ENCODE measurements around the gene SLIT3.

The SLIT3 gene

DNA sequence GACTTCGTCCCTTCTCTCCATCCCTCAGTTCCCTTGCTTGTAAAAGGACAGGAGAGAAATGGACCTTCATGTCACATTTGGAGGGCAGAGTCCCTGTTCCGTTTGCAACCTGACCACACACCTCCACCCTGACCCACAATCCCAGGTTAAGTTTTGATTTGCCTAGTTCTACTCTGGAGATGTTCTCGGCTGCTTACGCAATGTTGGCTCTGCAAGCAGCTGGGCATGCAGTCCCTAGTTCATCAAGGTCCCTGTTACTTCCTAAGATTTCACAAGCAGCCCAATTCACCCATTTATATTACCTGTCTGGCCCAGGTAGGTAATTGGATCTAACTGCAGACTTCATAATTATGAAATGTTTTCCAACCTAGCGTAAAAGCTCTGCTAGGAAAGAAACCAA, 28.8 kb downstream of the SLIT3 start:
- DNase-seq (ENCODE audit: low read depth in 1 of 2, low spot score in 1 of 2) = no peak

DNA sequence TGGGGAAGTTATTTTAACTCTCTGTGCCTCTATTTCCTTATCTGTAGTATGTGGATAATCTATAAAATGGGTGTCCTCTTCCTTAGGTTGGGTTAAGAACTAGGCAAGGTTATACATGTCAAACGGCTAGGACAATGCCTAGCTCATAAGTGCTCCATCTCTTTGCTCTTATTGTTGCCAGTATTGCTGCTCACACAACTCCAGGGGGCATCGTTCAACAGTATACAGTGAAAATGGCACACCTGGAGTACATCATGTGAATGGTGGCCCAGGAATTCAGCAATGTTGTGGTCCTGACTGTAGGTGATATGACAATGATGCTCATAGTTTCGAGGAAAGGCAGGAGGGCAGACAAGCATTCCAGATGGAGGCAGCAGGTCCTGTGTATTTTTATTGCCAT, 30.1 kb downstream of the SLIT3 start:
- DNase-seq (ENCODE audit: low read depth in 1 of 2, low spot score in 1 of 2) = no peak

DNA sequence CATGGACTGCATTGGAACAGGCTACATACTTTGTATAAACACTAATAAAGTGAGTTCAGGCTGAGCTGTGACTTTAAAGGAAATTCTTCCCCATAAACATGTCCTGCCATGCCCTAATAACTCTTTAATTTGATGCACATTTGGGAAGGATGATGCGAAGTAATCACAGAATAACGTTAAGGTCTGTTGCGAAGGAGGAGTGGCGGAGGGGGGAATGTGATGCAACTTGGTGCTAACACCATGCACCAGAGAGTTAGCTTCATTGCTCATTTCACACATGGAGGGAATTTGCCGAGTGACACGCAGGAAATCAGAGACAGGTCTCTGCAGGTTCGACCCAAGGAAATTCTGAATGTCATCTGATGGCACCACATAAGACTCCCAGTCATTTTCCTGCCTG, 32.9 kb downstream of the SLIT3 start:
- DNase-seq (ENCODE audit: low read depth in 1 of 2, low spot score in 1 of 2) = no peak

DNA sequence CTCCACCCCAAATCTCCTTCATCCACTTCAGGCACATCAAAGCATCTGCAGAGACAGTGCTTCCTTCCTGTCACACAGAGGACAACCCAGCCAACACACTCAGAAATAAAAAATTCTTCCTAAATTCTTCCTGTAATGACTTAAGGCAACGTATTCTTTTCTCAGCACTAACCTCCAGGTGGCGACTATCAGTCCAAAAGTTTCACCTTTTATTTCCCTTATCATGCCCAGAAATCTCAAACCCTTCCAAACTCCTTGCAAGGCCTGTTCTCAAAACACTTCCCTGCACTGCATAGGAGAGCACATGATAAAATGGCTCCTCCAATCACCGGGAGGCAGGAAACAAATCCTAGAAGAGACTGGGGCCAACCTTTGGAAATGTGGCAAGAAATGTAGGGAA, 35.1 kb downstream of the SLIT3 start:
- no peak for DNase-seq (ENCODE audit: low read depth in 1 of 2, low spot score in 1 of 2)

DNA sequence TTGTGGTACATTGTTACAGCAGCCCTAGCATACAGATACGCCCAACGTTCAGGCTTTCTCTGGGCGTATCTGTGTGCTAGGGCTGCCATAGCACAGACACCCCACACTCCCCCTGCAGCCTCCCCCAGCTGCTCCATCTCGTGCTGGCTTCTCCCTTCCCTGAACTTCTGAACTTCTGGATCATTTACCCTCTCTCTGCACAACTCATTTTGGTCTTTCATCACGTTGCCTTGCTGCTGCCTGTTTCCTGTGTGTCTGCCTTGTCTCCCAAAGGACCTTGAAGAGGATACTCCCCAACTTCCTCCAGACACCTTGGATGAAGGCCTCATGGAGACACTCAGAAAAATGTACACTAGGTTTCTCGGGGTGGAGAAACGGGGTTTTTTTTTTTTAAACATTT, 37.3 kb downstream of the SLIT3 start:
- no peak for DNase-seq (ENCODE audit: low read depth in 1 of 2, low spot score in 1 of 2)

DNA sequence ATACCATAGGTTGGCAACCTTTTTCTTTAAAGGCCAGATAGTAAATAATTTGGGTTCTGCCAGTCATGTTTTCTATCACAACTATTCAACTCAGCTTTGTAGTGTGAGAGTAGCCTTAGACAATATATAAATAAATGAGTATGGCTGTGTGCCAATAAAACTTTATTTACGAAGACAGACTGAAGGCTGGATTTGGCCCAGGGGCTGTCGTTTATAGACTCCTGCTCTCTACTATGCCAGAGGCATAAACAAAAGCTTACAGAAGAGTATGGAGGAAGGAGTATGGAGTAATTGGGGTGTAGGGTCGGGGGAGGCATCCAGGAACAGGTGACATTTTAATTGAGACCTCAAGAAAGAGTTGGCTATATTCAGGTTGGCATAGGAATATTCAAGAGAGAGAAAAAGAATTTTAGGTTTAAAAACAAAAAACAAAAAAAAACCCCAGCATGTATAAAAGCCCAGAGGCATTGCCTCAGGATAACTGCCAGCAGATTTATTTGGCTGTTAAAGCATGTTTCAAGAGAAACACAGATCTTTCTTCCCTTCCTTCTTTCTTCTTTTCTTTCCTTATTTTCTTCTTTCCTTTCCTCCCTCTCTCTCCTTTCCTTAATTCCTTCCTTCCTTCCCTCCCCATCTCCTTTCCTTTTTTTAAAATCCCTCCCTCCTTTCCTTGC, 39.9 kb downstream of the SLIT3 start:
- no peak for DNase-seq (ENCODE audit: low read depth in 1 of 2, low spot score in 1 of 2)

DNA sequence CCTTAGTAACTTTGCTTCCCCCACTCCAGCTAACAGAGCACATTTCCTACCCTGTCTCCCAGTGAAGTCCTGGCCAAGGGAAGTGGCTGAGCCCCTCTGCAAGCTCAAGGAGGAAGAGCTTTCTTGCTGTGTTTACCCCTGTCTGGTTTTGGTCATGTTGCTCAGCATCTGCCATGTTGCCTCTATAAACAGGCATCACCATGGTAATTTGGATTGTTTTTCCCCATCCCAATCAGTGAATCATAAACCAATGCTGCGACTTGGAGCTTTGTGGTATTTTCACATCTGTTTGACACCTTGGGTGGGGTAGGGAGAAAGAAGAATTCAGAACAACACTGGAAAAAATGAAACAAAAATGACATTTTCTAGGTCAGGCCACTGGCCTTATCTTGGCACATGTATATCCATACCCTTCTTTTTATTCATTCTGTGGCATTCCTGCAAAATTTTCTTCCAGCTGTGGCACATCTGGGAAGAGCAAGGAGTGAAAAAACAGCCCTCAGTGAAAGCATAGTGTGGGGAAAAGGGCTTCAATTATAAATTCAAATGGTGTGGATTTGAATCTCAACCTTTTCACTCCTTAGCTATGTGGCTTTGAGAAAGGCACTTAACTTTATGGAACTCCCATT, 42.5 kb downstream of the SLIT3 start:
- no peak for DNase-seq (ENCODE audit: low read depth in 1 of 2, low spot score in 1 of 2)

DNA sequence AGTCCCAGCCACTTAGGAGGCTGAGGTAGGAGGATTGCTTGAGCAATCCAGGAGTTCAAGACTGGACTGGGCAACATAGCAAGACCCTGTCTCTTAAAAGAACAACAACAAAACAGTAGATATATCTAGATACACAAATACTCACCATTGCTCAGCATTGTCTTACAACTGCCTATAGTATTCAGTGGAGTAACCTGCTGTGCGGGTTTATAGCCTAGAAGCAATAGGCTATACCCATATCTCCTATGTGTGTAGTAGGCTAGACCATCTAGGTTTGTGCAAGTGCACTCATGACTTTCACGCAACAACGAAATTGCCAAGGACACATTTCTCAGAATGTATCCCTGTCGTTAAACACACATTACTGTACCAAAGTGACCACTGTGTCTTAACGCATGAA, 44.7 kb downstream of the SLIT3 start:
- DNase-seq (ENCODE audit: low read depth in 1 of 2, low spot score in 1 of 2) = no peak

DNA sequence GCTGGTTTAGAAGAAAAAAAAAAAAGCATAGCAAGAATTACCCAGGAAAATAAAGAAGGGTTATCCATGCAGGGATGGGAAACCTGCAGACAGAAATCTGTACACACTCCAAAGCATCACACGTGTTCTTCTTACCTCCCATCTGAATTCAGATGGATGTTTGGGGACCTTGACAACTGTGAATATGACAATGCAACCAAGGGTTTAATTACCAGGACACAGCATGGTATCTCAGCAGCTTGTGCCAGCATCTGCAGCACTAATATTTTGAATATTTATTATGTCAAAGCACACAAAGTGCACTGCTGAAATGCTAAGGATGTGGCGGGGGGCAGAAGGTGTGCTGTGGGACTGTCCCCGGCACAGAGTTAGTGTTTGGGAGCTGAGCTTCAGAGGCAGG, 47.9 kb downstream of the SLIT3 start:
- no peak for DNase-seq (ENCODE audit: low read depth in 1 of 2, low spot score in 1 of 2)

DNA sequence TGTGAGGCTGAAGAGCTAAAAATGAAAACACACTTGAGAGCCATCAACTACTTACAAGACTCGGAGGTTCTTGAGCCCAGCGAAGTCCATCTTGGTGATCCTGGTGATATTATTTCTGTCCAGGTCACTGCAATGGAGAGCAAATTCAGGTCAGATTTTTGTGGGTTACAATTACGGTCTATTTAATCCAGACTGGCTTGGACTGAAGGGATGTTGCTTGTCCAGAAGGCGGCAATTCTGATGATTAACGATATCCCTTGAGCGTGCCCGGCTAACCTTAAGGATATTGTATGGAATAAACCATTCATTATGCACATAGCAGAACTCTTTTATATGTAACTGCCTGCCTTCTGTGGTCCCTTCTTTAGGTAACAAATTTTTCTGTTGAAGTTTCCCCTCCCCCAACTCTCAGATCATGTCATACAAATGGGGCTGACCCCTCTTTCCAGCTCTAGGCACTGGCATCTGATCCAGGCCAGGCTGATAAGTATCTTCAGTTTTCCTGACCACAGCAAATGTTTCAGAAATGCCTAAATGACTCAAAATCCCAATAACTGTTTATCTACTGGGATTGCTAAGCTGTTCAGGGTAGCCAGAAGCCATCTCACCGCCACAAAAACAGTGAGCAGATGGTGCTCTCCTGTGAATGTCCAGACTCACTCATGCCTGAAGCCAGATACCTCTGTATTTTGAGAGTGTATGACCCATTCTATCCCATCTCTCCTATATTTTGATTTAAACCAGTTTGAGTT, 49.4 kb downstream of the SLIT3 start:
- no peak for DNase-seq (ENCODE audit: low read depth in 1 of 2, low spot score in 1 of 2)

DNA sequence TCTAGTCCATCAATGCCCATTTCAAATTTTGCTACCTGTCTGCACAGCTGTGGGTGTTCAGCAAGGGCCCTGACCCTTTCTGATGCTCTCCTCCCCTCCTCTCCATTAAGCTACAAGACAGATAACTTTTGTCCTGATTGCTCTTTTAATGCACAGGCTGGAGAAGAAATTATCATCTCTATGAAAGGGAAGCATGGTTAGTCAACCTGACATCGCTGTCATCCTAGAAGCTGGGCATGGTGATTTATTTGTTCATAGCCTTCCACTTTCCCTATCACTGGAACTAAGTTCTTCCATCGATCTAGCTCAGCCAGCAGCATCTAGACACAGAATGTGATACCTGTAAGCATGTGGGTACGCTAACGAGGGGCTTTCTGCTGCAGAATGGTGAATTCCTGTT, 50.1 kb downstream of the SLIT3 start:
- no peak for DNase-seq (ENCODE audit: low read depth in 1 of 2, low spot score in 1 of 2)

DNA sequence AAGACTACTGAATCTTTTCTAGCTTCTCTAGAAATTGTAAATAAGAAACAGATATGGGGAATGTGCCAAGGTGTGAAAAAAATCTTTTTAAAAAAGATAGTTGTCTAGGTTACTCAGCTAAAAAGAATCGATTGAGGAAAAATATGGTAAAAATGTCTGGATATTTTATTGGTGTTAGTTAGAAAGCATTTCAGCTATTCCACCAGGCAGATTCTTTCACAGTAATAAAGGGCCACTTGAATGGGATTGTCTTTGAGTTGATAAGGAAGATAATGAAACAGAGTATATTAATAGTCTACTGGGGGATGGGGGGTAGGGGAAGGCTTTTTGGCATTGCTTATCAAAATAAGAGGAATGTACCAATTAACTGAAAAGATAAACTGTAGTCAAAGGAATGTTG, 51.9 kb downstream of the SLIT3 start:
- no peak for DNase-seq (ENCODE audit: low read depth in 1 of 2, low spot score in 1 of 2)

DNA sequence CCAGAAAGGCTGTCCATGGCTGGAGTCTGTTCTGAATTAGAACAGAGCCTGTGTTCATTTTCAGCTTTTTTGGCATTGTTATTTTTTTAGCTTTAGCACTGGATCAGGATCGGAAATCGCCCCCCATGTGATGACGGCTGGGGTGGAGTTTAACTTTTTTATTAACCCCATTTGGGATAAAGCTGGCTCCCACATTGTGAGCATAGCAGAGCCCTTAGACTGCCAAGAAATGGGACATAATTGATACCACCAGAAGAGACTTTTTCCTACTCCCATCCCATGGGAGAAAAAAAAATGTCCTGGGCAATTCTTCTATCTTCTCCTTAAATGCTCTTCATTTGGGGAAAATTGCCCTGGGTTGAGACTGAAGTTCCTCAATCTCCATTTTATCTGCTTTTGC, 52.4 kb downstream of the SLIT3 start:
- no peak for DNase-seq (ENCODE audit: low read depth in 1 of 2, low spot score in 1 of 2)

DNA sequence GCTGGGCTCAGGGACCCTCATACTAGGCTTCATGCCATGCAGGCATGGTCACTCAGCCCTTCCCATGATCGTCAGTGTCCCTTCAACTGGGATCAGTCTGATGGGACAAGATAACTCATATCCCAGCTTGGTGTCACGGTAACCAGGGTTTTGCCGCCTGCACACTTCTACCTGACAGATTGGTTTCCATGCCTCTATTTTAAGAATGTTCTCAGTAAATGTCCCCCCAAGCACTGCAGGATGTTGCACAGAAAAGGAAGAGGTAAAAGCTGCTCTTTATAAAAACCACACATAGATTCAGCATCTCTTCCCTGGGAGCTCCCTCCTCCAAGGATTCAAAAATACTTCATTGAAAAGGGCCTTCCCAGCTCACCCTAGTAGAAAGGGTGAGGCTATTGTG, 56.1 kb downstream of the SLIT3 start:
- no peak for DNase-seq (ENCODE audit: low read depth in 1 of 2, low spot score in 1 of 2)

DNA sequence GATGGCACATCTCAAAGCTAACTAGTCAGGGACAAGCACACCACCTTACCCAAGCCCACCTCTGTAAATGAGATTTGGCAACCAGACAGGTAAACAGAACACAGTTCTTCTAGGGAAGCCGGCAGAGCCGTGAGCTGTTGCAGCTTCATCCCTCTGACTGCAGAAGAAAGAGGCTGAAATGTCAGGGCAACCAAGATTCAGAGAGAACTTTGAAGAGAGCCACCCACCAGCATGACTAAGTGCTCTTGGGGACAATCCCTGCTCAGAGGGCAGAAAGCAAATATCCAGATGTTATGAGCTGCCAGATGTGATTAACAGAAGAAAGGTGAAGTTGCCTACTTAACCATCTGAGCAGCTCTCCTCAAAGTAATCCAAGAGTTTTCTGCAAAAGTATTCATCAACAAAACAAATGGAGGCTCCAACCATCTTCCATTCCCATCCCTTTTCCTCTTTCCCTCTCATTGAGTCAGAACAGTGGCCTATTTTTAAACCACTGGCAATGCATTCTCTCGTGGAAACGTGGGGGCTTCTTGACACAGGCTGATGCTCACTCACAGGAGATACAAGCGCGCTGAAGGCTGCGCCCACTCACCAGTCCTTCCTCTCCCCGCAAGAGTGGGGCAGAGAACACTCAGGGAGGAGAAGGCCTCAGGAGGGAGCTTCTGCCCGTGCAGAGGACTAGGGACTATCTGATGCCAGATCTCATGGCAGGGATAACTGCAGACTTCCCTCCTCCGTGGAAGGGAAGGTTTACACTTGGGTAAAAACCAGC, 57.1 kb downstream of the SLIT3 start:
- DNase-seq (ENCODE audit: low read depth in 1 of 2, low spot score in 1 of 2) = no peak

DNA sequence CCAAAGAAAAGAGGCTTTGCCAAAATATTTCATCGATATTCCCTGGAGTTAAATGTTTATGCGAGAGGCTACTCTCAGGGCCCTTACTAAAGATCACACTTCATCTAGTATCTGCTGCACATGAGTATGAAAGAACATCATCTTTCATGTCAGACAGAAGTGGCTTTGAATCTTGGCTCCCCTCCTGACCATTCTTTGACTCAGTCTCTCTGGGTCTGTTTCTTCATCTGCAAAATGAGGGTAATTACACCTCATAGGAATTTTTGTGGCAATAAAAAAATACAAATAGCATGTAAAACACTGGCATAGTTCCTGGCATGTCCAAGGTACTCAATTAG, 58.1 kb downstream of the SLIT3 start:
- no peak for DNase-seq (ENCODE audit: low read depth in 1 of 2, low spot score in 1 of 2)

DNA sequence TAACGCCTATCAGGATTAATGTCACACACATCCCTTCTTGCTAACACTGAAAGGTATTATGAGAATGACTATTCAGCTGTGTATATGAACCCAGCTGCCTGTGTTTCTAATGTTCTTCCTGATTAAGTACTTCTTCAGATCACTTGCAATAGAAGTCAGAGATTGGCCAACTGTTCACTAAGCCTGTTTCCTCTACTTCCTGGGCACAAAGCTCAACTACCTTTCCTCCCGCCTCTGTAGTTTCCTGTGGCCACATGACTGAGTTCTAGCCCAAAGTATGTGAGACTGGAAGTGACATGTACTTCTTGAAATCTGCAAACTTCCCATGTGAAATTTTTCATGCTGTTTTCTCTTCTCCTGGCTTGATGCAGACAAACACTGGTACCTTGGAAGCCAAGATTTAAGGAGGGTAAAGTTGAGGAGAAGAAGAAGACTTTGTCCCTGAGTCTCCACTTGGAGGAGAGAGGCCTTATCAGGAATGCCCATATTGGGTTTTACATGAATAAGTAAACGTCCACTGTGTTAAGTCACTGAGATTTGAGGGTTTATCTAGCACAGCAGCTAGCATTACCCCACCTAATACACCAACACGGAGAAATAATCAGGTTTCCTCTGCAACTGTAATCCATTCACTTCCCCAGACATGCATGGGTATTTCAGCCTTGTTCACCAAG, 58.6 kb downstream of the SLIT3 start:
- DNase-seq (ENCODE audit: low read depth in 1 of 2, low spot score in 1 of 2) = no peak

DNA sequence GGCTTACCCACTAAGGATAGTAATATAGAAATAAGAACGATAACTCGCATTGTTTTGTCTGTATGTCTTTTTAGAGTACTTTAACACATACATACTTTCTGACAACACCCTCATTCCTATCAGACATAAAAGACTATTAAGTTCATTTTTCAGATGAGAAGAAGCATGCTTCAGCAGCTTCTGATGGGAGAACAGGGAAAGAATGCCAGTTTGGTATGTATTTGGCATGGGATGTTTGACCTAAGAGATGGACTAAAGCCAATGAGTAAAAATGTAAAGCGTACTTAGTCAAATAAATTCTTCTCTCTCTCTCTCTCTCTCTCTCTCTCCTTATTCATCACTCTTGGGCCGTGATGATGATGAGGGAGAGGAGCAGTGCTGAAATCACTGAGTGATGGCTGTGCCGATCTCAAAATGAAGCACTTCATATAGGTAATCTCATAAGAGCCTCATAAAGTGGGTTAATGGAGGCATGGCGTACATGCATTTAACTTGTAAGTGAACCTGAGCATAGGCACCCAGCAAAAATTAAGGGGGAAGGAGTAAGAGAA, 71.5 kb downstream of the SLIT3 start:
- no peak for DNase-seq (ENCODE audit: low read depth in 1 of 2, low spot score in 1 of 2)

DNA sequence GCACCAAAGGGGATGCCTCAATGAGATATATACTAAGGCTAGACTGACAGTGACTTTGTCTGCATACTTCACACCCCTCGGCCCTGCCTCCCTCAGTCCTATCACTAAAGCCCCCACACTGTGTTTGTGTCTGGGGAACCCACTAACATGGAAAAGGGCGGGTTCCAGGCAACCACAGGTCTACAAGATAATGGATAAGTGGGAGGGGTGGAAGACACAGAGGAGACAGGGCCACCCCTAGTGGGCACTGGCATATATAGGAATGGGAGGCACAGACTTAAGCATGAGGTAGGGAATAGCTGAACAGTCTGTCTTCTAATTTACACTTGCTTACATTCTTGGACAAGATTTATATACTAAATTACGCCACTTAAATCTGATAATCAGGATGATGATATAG, 74.0 kb downstream of the SLIT3 start:
- DNase-seq (ENCODE audit: low read depth in 1 of 2, low spot score in 1 of 2) = no peak

DNA sequence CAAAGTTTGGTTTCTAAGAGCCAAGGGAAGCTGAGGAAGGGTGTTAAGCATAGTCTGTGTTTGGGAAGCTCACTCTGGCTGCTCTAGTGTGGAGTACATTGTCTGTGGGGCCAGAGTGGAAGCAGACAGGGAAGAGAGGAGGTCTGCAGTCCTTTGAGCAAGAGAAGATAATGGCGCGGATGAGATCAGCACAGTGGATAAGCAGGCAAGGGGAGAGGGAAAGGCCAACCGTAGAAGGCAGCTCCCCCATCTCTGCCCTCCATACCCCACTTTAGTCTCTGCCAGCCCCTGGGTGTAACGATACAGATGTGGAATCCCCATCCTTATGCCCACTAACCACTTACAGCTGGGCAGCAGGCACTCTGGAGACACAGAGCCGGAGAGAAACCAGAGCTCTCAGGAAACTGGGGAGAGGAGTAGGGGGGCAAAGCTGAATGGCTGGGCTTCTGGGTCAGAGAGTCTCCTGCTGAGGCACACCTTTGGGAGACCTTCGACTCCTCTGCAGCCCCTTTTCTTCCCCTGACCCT, 75.0 kb downstream of the SLIT3 start:
- DNase-seq (ENCODE audit: low read depth in 1 of 2, low spot score in 1 of 2) = no peak

DNA sequence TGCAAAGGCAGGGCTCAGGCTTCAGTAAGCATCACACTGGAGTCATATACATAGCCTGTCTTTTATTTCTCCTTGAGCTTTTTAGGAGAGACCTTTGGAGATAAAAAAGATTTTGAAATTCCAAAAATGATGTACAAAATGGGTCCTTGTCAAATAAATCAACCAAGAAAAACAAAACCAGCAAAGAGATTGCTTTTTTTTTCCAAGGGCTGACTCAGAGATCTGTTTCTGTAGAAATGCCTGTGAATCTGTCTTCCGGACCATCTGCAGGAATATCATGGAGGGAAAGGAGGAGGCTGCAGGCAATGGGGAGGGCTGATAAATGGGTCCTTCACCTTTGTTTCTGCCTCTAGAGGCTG, 77.4 kb downstream of the SLIT3 start:
- DNase-seq (ENCODE audit: low read depth in 1 of 2, low spot score in 1 of 2) = no peak

All from stimulated activated CD4-positive, alpha-beta T cell treated with anti-CD3 and anti-CD28 coated beads, Interleukin-15, amount 100 ng/mL, for 1 hour (primary cell).